ENCODE measurements around the gene ZNF879.

DNA sequence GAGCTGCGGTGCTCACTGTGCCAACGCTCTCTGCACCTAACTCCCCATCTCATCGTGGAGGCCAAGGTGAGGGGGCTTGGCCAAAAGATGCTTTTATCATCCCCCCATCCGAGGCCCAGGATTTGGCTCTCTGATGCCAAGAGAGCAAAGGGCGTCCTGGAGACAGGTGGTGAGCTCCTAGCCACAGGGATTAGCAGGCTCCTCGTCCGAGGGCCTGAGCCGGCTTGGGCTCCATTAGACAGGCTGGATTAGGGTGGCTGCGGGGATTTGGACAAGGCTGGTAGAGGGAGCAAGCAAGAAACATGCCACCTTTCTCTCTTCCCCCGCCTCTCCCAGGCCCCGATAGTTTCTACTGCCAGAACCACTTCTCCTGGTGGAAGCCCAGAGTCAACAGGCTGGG is 27.4 kb upstream of the ZNF879 start:
- TF ChIP-seq, protein P1, sequence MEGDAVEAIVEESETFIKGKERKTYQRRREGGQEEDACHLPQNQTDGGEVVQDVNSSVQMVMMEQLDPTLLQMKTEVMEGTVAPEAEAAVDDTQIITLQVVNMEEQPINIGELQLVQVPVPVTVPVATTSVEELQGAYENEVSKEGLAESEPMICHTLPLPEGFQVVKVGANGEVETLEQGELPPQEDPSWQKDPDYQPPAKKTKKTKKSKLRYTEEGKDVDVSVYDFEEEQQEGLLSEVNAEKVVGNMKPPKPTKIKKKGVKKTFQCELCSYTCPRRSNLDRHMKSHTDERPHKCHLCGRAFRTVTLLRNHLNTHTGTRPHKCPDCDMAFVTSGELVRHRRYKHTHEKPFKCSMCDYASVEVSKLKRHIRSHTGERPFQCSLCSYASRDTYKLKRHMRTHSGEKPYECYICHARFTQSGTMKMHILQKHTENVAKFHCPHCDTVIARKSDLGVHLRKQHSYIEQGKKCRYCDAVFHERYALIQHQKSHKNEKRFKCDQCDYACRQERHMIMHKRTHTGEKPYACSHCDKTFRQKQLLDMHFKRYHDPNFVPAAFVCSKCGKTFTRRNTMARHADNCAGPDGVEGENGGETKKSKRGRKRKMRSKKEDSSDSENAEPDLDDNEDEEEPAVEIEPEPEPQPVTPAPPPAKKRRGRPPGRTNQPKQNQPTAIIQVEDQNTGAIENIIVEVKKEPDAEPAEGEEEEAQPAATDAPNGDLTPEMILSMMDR (IDR thresholded peaks at IDR 0.05): no peak
- TF ChIP-seq POLR2AphosphoS5 (IDR thresholded peaks at IDR 0.05): no peak
- TF ChIP-seq EP300 (IDR thresholded peaks at IDR 0.05): no peak
- no peak for TF ChIP-seq POLR2A (IDR thresholded peaks at IDR 0.05)
